Stromal cell of bone marrow (primary cell): ENCODE data around the gene HBEGF.

Experiments
- DNase-seq: peaks from one replicate; pipeline ENCODE4 v3.0.0-alpha.2; 2012; ENCODE audit warnings: low read depth

HBEGF gene

GRCh38 chr5:140336388-140336787 lies 10.0 kb downstream of the HBEGF start:
- DNase-seq, result no peak

GRCh38 chr5:140331638-140332037 lies 14.8 kb downstream of the HBEGF start:
- no peak for DNase-seq

GRCh38 chr5:140329739-140330481 lies 16.5 kb downstream of the HBEGF start:
- DNase-seq, result no peak

GRCh38 chr5:140328036-140328764 lies 18.2 kb downstream of the HBEGF start:
- no peak for DNase-seq

GRCh38 chr5:140327589-140327988 lies 18.8 kb downstream of the HBEGF start:
- no peak for DNase-seq

- DNase-seq, result no peak
Measured at GRCh38 chr5:140325486-140325885, 20.9 kb downstream of the HBEGF start.

- peak; percentile 63 for DNase-seq
Measured at GRCh38 chr5:140324617-140325241, 21.7 kb downstream of the HBEGF start.

GRCh38 chr5:140324041-140324600 lies 22.3 kb downstream of the HBEGF start:
- no peak for DNase-seq

- DNase-seq, result peak; percentile 91
Measured at GRCh38 chr5:140322751-140323731, 23.4 kb downstream of the HBEGF start.

GRCh38 chr5:140321796-140322195 lies 24.6 kb downstream of the HBEGF start:
- DNase-seq, result no peak

- DNase-seq, result no peak
Measured at GRCh38 chr5:140319833-140320232, 26.6 kb downstream of the HBEGF start.

- no peak for DNase-seq
Measured at GRCh38 chr5:140318792-140319191, 27.6 kb downstream of the HBEGF start.

GRCh38 chr5:140317859-140318258 lies 28.5 kb downstream of the HBEGF start:
- no peak for DNase-seq

GRCh38 chr5:140312791-140313189 lies 33.6 kb downstream of the HBEGF start:
- DNase-seq, result no peak

- DNase-seq, result peak; percentile 96
Measured at GRCh38 chr5:140312067-140312790, 34.2 kb downstream of the HBEGF start.

- DNase-seq, result peak; percentile 84
Measured at GRCh38 chr5:140311011-140311467, 35.4 kb downstream of the HBEGF start.

- DNase-seq, result no peak
Measured at GRCh38 chr5:140310434-140310833, 36.0 kb downstream of the HBEGF start.

GRCh38 chr5:140309706-140310249 lies 36.6 kb downstream of the HBEGF start:
- no peak for DNase-seq

- DNase-seq, result no peak
Measured at GRCh38 chr5:140305471-140305870, 40.9 kb downstream of the HBEGF start.

GRCh38 chr5:140303966-140304365 lies 42.4 kb downstream of the HBEGF start:
- DNase-seq, result no peak
